ENCODE results near the gene GPR32. TPM values are rescaled to one million over a fixed set of nuclear protein-coding genes. Genes with fewer than 3 reads are reported as not detected.
"Not testable (repeated sequence)": the region's sequence is repeated elsewhere in the genome, so short reads cannot be mapped to it uniquely, and the experiment has no call there.

Gene GPR32
- total RNA-seq, 2 donors from 2014 or later: not detected

DNA sequence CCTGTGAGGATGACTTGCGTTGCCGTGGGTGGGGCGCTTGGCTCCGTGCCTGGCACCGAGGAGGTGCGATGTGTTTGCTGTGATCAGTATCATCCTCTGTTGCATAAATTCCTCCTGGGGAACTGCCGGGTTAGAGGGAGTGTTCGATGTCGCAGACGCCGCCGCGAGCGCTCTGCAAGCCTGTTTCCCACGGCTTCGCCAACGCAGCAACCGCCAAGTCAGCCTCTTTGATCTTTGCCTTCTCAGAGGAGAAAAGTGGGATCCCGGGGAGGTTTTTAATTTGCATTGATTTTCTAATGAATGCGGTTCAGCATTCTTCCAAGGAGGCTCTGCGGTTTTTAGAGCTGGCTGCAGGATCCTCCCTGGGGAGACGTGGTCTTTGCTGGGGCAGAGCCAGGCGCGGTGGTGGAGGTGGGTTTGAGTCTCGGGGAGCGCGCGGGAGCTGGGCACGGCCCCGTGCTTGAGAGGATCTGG lies 7.6 kb downstream of the GPR32 start:
- DNase-seq (ENCODE audit: low spot score): no peak
- peaks cover 0 to 16% of the 10 kb centered on the region in 2 donors for H3K9me3 ChIP-seq
- H3K27ac ChIP-seq: no peak overlapping the region
- no peaks in the 10 kb centered on the region for H3K36me3 ChIP-seq
- H3K4me3 ChIP-seq: no peak overlapping the region
- peaks cover 0 to 15% of the 10 kb centered on the region in 2 donors for H3K27me3 ChIP-seq
- TF ChIP-seq CTCF (IDR thresholded peaks at IDR 0.05): no peak
- no peaks in the 10 kb centered on the region for H3K4me1 ChIP-seq

DNA sequence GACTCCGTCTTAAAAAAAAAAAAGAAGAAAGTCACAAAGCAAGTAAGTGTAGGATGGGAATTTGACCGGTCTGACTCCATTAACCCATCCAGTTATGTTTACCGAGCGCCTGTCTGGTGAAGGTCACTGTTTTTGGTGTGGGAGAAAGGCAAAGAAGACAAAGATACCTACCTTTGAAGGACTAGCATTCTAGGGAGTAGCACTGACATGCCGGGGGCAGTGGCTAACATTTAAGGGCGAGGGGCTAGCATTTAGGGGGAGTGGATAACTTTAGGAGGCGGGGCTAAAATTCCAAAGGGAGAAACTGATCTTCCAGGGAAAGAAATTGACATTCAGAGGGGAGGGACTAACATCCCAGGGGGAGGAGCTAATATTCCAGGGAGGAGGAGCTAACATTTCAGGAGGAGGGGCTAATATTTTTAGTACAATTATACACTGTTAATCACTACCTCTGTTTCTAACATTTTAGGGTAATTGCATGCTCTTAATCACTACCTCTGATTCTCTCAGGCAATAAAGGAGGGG lies 8.7 kb downstream of the GPR32 start:
- Histone ChIP-seq H3K9me3 (peaks cover 0 to 16% of the 10 kb centered on the region in 2 donors), H3K4me1 (no peaks in the 10 kb centered on the region), H3K27ac (no peak overlapping the region), H3K27me3 (peaks cover 0 to 15% of the 10 kb centered on the region in 2 donors), H3K36me3 (no peaks in the 10 kb centered on the region), H3K4me3 (no peak overlapping the region)
- no peak for DNase-seq (ENCODE audit: low spot score)
- TF ChIP-seq CTCF (IDR thresholded peaks at IDR 0.05): no peak

GRCh38 chr19:50779504-50780457 lies 9.5 kb downstream of the GPR32 start:
- no peak for DNase-seq (ENCODE audit: low spot score)
- H3K9me3 ChIP-seq: peaks cover 0 to 16% of the 10 kb centered on the region in 2 donors
- H3K4me3 ChIP-seq: no peak overlapping the region
- peaks cover 0 to 15% of the 10 kb centered on the region in 2 donors for H3K27me3 ChIP-seq
- no peak for TF ChIP-seq CTCF (IDR thresholded peaks at IDR 0.05)
- no peaks in the 10 kb centered on the region for H3K36me3 ChIP-seq
- no peak overlapping the region for H3K27ac ChIP-seq
- H3K4me1 ChIP-seq: no peaks in the 10 kb centered on the region

GRCh38 chr19:50780753-50781435 lies 10.6 kb downstream of the GPR32 start:
- H3K4me1 ChIP-seq: no peaks in the 10 kb centered on the region
- H3K9me3 ChIP-seq: peaks cover 0 to 16% of the 10 kb centered on the region in 2 donors
- DNase-seq (ENCODE audit: low spot score): no peak
- H3K36me3 ChIP-seq: no peaks in the 10 kb centered on the region
- peaks cover 0 to 15% of the 10 kb centered on the region in 2 donors for H3K27me3 ChIP-seq
- H3K27ac ChIP-seq: no peak overlapping the region
- no peak for TF ChIP-seq CTCF (IDR thresholded peaks at IDR 0.05)
- no peak overlapping the region for H3K4me3 ChIP-seq

GRCh38 chr19:50783848-50784152 lies 13.5 kb downstream of the GPR32 start:
- not testable (repeated sequence) for H3K36me3 ChIP-seq; H3K27ac ChIP-seq; DNase-seq (ENCODE audit: low spot score); H3K9me3 ChIP-seq; H3K4me3 ChIP-seq; H3K27me3 ChIP-seq; H3K4me1 ChIP-seq

- Histone ChIP-seq H3K36me3 (no peaks in the 10 kb centered on the region), H3K4me1 (no peaks in the 10 kb centered on the region), H3K9me3 (no peaks in the 10 kb centered on the region), H3K27me3 (peaks cover 0 to 10% of the 10 kb centered on the region in 2 donors), H3K27ac (no peak overlapping the region), H3K4me3 (no peak overlapping the region)
- TF ChIP-seq CTCF (IDR thresholded peaks at IDR 0.05): no peak
- DNase-seq (ENCODE audit: low spot score): no peak
These were observed 14.4 kb downstream of the GPR32 start for GRCh38 chr19:50784710-50785109.

Data from right atrium auricular region (tissue), 2 donors.